Measurements from ENCODE around the gene PLEKHA7. TPM values are rescaled to one million over a fixed set of nuclear protein-coding genes. Genes with fewer than 3 reads are reported as not detected.

The PLEKHA7 gene
- total and polyA plus RNA-seq, 2 of the 13 experiments (the other 11 are each of a cell fraction or from before 2014, with no cell fraction given), result 17.5 to 18.7 TPM

DNA sequence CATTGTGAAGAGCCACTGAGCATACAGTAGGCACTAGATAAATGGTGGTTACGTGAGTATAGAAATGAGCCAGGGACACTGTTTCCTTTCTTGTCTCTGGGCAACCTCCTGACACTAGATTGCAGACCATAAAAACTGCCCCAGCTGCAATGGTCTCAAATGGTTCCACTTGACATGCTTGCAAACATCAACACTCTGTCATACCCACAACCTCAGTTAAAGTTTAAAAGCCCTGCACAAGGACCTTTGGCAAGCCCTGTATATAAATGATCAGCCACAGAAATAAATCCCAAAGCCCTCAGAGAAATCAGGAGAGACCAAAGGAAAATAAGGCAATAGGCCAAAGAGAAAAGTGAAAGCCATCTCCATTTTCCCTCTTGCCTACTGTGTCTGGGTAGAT, 20.7 kb downstream of the PLEKHA7 start:
- H3K27me3 ChIP-seq (ENCODE audit: control insufficient read depth in 1 of 2, insufficient read depth in 2 of 2, low read length in 2 of 2), result no peaks in the 10 kb centered on the region
- H3K4me3 ChIP-seq (replicated peaks in 1 of 3; ENCODE audit: insufficient read depth in 1 of 3, low read depth in 2 of 3, low read length in 3 of 3), result no peak overlapping the region
- peaks cover 7% of the 10 kb centered on the region; the same call in 1 of the 2 replicates for H4K20me1 ChIP-seq (ENCODE audit: insufficient read depth, low read length)
- H3K4me2 ChIP-seq (ENCODE audit: low read depth, low read length), result no peak overlapping the region
- H3K79me2 ChIP-seq (ENCODE audit: insufficient read depth, low read length), result peaks cover 53% of the 10 kb centered on the region
- intact Hi-C loops (cut with micrococcal nuclease; ENCODE audit: unreplicated experiment), result no loop called here
- TF ChIP-seq, protein P1, sequence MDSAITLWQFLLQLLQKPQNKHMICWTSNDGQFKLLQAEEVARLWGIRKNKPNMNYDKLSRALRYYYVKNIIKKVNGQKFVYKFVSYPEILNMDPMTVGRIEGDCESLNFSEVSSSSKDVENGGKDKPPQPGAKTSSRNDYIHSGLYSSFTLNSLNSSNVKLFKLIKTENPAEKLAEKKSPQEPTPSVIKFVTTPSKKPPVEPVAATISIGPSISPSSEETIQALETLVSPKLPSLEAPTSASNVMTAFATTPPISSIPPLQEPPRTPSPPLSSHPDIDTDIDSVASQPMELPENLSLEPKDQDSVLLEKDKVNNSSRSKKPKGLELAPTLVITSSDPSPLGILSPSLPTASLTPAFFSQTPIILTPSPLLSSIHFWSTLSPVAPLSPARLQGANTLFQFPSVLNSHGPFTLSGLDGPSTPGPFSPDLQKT (CRISPR knock-in tag; IDR thresholded peaks at IDR 0.05; ENCODE audit: borderline replicate concordance), result no peak
- H3K9ac ChIP-seq (ENCODE audit: insufficient read depth, low read depth, low read length), result no peak overlapping the region
- H2AFZ ChIP-seq (ENCODE audit: low read length), result no peak overlapping the region
- ChIA-PET CTCF (ENCODE audit: low intra/inter-chr PET ratio, low total read pairs) (no interaction called here), POLR2A (no interaction called here)
- H3K4me1 ChIP-seq (ENCODE audit: insufficient read depth, low read length), result peaks cover 41% of the 10 kb centered on the region
- WGBS (ENCODE audit: low lambda C conversion rate), result 100% methylated on average over 1 of the region's 1 CpG
- no peak overlapping the region for H3K27ac ChIP-seq (ENCODE audit: extremely low read length, insufficient read depth, low read length)
- H3K9me3 ChIP-seq (ENCODE audit: low read length), result no peaks in the 10 kb centered on the region
- ATAC-seq (no peak), DNase-seq (ENCODE audit: low spot score) (no peak), FAIRE-seq (no peak)
- H3K36me3 ChIP-seq (replicated peaks in 1 of 2; ENCODE audit: control insufficient read depth in 1 of 2, insufficient read depth in 2 of 2, low read length in 2 of 2), result peaks cover 11 to 20% of the 10 kb centered on the region in 2 experiments; a peak in 4 of 5 replicates
- in situ Hi-C loops (cut with HindIII; ENCODE audit: extremely low pct_ligation_motif_present, low pct_unique_long_range_greater_than_20kb), result no loop called here
- no TSS peak for BruUV-seq (replicated peaks)

DNA sequence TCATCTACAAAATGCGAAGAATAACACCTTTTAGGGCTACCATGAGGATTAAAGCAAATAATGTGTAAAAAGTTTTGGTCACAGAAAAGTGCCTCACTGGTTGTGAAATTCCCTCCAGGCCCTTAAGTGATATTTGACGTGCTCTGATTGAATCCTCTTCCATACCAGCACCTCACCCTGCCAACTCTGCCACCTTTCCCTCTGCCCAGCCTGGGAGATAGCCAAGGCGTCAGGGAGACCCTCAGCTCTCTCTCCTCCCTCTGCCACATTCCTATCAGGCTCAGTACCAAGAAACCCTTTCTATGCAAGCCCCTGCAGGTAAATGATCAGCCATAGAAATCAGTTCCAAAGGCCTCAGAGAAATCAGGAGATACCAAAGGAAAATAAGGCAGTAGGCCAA, 21.4 kb downstream of the PLEKHA7 start:
- BruUV-seq (replicated peaks), result no TSS peak
- H3K79me2 ChIP-seq (ENCODE audit: insufficient read depth, low read length), result peaks cover 48% of the 10 kb centered on the region
- TF ChIP-seq SOX6 (IDR thresholded peaks at IDR 0.05) (no peak), SOX6 (CRISPR knock-in tag; IDR thresholded peaks at IDR 0.05) (no peak), NCOA1 (CRISPR knock-in tag; IDR thresholded peaks at IDR 0.05) (no peak)
- DNase-seq (ENCODE audit: low spot score), result no peak
- peaks cover 7% of the 10 kb centered on the region; the same call in 1 of the 2 replicates for H4K20me1 ChIP-seq (ENCODE audit: insufficient read depth, low read length)
- ATAC-seq, result no peak
- no peak overlapping the region for H3K27ac ChIP-seq (ENCODE audit: extremely low read length, insufficient read depth, low read length)
- no peaks in the 10 kb centered on the region for H3K27me3 ChIP-seq (ENCODE audit: control insufficient read depth in 1 of 2, insufficient read depth in 2 of 2, low read length in 2 of 2)
- H2AFZ ChIP-seq (ENCODE audit: low read length), result no peak overlapping the region
- in situ Hi-C loops (cut with HindIII; ENCODE audit: extremely low pct_ligation_motif_present, low pct_unique_long_range_greater_than_20kb), result no loop called here
- H3K9ac ChIP-seq (ENCODE audit: insufficient read depth, low read depth, low read length), result no peak overlapping the region
- H3K9me3 ChIP-seq (ENCODE audit: low read length), result no peaks in the 10 kb centered on the region
- H3K4me1 ChIP-seq (ENCODE audit: insufficient read depth, low read length), result peaks cover 40% of the 10 kb centered on the region
- 96% methylated on average over 3 of the region's 3 CpGs for WGBS (ENCODE audit: low lambda C conversion rate)
- no peak for FAIRE-seq
- intact Hi-C loops (cut with micrococcal nuclease; ENCODE audit: unreplicated experiment), result no loop called here
- H3K4me2 ChIP-seq (ENCODE audit: low read depth, low read length), result no peak overlapping the region
- H3K4me3 ChIP-seq (replicated peaks in 1 of 3; ENCODE audit: insufficient read depth in 1 of 3, low read depth in 2 of 3, low read length in 3 of 3), result no peak overlapping the region
- H3K36me3 ChIP-seq (replicated peaks in 1 of 2; ENCODE audit: control insufficient read depth in 1 of 2, insufficient read depth in 2 of 2, low read length in 2 of 2), result peaks cover 14 to 20% of the 10 kb centered on the region in 2 experiments; a peak in 4 of 5 replicates
- ChIA-PET POLR2A (no interaction called here), CTCF (ENCODE audit: low intra/inter-chr PET ratio, low total read pairs) (no interaction called here)
